ENCODE data around the gene ADAMTSL2.

DNA sequence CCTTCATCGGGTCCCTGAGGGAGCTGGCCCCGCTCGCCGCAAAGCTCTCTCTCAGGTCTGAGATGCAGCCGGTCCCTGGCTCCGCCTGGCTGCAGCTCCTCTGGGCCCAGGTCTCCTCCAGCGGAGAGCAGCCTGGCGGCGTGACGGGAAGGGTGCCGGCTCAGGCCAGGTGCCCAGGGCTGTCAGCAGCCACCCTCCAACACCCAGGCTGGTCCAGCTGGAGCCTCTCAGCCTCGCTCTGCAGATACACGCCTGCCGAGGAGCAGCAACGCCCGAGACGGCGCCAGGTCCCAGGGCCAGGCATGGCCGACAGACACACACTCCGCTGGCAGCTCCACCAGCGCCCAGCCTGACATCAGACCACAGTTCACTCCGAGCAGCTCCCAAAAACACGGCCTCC is 49.1 kb downstream of the ADAMTSL2 start:
- no peak for TF ChIP-seq CTCF (IDR thresholded peaks at IDR 0.05; ENCODE audit: insufficient read depth, low read length)
- no peak for TF ChIP-seq SPI1 (IDR thresholded peaks at IDR 0.05; ENCODE audit: borderline replicate concordance, low read depth)

Measured in HL-60 (cell line).